NCI-H446 treated with DMSO at 0.1 percent for 48 hours (cell line): ENCODE results near the gene PDE2A.

Experiments
- DNase-seq: peaks from one replicate; lab custom pipeline; 2025; lab: John Stamatoyannopoulos, UW

The PDE2A gene

DNA sequence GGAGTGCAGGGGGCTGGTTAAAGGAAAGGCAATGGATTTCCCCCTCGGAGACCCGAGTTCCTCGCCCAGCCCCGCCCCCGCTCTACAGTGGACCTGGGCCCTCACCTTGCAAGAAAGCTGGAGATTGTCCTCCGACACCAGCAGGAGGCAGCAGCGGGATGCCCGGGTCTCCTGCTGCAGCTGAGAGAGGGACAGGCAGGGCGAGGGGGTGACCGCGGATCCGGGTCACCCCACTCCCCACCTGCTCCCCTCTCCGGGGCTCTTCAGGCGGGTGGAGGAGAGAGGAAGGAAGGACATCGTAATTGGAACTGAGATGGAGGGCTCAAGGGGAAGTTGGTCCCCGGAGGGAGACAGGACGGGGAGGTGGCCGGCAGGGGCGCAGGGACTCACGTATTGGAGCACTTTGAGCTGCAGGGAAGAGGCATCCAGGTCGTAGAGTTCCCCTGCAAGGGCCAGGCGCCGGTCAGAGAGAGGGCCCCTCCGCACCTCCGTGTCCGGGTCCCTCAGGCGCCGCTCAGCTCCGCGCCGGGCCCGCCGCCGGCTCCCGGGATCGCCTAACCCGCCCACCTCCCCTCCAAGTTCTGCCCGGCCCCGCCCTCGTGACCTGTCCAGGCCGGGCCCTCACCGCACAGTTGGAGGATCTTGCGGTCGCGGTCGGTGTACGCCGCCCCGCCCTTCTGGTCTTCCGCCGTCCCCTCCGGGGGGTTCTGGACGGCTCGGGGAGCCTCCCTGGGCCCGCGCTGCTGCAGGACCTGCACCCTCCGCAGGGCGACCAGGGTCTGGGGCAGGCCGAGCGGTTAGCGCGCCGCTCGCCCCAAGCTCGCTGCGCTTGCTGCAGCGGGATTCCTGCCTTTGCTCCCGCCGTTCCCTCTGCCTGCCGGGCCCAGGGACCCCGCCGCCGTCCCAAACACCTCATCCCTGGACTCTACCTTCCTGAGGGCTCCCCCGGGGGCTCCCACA, 84.1 kb downstream of the PDE2A start:
- DNase-seq, result no peak

DNA sequence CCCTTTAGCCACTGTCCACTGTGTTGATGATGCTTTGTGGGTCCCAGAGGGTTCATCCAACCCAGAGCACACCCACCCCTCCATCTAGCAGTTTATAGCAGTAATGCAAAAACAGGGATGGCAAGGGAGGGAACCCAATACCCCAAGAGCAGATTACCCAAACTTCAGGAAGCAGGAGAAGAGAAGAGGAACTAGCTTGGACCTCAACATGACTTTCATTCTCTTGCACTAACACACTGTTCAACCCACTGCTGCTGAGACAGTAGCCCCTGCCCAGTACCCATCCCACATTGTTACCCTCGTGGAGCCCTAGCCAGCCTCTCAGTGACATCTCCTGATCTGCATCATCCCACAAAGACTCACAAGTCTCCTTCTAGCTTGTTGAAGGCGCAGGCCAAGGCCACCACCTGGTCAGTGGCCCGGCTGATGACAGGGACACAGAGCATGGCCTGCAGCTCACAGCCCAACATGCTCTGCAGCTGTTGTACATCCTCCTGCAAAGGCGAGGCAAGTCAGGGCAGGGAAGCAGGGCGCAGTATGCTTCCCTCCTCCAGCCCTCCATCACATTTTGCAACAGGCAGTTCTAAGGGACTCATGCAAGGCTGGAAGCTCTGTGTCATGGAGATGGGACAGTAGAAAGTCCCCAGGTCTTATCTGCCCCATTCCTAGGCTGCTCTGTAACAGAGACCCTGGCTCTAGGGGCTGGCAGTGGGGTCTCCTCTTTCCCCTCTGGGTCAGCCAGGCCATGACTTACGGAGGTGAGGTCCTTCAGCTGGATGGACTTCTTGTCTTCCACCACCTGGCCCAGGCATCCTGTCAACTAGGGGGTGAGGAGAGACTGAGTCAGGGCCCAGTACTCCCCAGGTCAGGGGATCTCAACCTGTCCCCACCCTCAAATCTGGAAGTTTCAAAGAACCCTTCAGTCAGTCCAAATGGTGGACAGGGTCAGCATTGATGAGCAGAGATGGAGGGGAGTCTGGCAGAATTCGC, 85.5 kb downstream of the PDE2A start:
- DNase-seq, result no peak

GRCh38 chr11:72587696-72588095, 86.5 kb downstream of the PDE2A start:
- no peak for DNase-seq

DNA sequence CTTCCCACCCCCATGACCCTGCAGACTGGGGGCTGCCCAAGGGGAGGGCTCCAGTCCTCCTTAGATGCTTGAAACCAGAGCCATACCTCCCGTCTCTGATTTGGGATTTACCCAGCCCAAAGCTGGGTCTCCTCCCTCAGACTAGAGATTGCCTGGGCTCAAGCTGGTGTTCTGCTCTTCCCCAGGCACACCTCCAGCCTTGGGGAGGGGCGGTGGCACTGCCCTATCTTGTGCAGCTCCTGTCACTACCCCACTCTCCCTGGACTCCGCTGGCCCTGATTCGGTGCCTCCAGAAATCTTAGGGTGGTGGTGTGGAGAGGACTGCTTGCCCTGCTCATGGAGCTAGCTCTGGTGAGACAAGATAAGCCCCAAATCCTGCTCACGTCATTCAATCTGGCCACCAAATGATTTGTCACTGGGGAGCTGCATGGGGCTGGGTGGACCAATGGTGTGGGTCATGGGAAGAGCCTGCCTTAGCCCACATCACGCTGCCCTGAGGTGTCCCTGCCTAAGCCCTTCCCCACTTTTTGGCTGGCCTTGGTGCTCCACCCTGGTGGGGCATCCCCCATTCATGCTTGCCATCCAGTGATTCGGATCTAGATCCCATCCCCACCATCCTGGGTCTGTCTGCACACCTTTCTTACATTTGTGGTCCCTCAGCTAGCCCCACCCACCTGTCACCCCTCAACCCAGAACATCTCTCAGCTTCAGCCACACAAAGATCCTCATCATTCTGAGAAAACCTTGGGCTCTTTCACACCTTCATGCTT, 87.7 kb downstream of the PDE2A start:
- DNase-seq, result no peak

DNA sequence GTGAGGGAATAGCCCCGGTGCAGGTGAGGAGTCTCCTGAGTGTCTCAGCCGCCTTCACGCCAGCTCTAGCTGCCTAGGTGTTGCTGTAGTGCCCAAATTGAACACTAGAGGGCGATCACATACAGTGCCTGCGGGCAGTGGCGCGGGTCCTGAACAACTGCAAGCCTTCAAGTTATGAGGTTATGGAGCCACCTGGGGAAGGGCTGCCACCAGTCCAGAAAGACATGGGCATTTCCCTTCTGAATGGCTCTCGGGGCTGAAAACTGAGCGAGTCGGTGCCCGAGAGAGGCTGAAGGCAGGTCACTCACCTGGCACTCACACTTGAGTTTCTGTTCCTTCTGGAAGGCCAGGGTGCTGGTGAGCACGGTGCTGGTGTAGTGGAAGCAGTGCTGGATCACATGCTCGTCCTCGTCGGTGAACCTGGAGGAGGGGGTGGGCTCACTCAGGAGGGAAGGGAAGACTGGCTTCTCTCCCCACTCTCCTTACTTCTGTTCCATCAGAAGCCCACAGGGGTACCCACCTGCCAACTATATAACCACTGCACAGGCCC, 88.4 kb downstream of the PDE2A start:
- DNase-seq, result peak; percentile 47

DNA sequence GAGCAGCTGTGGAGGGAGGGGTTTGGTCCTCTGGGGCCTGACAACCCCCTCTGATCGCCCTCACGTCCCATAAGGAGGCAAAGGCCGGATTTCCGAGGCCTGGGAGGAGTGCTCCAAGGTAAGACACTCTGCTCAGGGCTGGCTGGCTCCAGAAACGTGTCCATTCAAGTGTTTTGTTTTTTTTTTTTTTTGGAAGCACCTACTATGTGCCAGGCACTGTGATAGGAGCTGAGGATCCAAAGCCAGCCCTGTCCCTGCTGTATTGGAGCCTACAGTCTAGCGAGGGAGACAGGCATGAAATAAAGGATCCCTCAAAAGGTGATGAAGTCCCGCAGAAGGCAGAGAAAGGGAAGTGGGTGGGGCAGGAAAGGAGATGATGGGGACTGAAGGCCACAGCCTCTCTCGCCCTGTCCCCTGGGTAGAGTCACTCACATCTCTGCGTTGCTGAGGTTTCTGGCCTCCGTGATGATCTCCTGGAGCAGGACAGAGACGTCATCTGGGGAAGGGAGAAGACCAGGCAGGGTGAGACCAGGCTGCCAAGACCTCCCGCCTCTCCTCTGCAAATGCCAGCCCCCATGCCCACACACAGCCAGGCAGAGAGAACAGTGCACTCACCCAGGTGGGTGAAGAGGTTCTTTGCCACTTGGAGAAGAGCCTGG, 89.2 kb downstream of the PDE2A start:
- no peak for DNase-seq

DNA sequence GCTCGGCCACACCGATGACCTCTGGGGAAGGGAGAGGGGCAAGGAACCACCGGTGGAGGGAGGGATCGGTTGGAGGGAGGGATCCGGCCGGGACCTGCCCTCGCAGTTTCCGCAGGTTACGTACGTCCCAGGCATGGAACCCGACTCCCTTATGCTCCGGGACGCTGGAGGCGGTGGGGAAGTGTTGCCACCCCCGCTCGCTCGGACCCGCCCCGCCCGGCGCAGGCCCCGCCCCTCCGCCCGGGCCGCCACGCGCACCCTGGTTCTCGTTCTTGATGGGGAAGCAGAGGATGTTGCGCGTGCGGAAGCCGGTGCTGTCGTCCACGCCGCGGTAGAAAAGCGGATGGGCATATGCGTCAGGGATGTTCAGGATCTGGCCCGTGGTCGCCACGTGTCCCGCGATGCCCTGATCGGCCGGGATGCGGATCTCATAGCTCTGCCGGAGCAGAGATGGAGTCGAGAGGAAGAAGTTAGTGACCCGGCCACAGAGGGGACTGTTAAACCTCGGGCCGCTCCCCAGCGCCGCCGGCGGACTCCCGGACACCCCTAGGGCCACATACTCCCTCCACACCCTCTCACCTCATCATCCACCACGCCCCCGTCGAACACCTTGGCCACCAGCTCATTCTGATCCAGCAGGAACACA, 89.8 kb downstream of the PDE2A start:
- DNase-seq, result no peak

- no peak for DNase-seq
Observed at GRCh38 chr11:72583616-72584292, 90.5 kb downstream of the PDE2A start.

- no peak for DNase-seq
Observed at GRCh38 chr11:72583177-72583553, 91.1 kb downstream of the PDE2A start.

GRCh38 chr11:72582206-72583176, 91.7 kb downstream of the PDE2A start:
- DNase-seq, result no peak

DNA sequence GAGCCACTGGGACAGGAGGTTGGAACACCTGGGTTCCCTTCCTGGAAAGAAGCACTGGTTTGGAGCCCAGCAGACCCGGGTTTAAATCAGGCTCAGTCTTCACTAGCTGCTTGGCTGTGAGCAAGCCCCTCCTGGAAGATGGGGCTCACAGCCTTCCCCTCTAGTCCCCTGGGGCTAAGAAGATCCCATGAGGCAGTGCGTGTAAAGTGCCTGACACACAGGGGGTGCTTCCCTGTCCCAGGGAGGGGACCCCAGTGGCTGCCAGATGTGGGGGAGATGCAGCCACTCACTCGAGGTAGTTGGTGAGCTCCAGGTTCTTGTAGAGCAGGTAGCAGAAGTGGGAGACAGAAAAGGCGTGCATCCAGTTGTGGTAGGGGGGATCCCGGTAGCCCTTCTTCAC, 93.2 kb downstream of the PDE2A start:
- no peak for DNase-seq

DNA sequence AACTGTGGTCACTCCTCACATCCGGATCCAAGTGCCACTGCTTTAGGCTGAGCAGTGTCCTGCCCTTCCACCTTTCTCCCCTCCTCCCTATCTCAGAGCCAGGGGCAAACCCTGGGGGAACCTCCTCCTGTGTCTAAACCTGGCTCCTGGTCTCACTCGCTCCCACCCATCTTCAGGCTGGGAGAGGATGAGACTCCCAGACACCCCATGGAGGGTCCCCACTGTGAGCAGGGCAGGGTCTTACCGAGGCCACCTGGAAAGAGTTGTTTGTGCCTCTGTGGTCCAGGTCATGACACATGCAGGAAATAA, 93.6 kb downstream of the PDE2A start:
- no peak for DNase-seq

DNA sequence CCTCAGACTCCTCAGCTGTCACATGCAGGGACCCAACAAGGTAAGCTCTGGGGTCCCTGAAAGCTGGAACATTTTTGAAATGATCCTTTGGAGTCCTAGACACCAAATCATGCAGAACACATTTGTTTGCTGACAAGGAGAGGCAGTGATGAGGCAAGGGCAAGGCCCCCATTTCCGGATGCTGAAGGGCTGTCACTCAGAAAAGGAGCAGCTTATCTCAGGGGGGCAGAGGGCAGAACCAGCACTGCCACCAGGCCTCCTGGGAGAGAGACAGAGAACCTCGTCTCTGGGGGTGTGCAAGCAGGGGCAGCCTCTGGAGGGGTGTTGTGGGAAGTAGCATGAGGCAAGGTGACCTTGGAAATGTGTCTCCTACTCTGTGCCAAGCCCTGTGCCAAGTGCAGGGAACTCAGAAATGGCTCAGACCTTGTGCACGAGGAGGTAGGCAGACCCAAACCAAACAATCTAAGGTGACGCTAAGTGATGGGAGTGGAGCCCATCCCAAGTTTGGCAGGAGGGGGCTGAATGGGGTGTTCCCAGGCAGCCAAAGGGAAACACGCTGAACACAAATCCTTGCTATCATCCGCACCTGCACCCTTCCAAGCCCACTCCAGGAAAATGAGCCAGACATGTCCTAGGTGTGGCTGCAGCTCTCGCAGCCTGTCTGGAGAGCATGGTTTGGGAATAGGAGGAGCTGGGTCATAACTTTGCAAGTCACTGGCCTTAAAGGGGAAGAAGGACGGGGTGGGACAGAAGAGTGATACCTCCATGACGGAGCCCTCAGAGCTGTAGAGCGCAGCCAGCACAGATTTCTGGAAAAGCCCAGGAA, 94.2 kb downstream of the PDE2A start:
- DNase-seq, result no peak

DNA sequence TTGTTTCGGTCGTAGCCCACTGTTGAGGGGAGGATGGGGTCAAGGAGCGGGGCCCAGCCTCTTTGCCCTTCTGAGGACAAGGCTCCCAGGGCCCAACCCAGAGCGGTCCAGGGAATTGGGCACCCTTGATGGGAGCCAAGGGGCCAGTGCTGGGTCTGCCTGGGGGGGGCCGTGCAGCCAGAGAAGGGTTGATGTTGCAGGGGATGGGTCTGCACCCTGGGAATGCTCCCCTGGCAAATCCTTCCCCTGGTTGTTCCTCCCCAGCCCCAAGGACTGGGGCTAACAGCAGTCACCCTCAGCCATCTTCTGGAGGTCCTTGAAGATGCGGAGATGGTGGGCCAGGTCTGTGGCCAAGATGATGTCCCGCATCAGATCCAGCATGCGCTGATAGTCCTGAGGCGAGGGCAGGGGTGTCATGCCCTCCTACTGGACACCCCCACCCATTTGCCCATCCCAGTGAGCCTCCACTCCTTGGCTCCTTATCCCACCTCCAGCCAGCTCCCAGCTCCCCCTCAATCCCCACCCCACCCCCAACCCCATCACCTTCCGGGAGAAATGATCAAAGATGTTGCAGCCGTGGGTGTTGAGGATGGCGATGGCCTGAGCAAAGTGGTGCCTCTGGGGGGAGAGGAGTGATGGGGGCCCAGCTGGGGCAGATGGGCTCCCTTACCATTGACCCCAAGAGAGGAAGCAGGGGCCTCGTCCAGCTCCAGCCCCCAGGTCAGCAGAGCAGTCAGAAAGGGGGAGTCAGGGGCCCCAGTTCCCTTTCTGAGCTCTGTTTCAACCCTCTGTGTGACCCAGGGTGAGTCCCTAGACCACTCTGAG, 95.0 kb downstream of the PDE2A start:
- DNase-seq, result no peak

DNA sequence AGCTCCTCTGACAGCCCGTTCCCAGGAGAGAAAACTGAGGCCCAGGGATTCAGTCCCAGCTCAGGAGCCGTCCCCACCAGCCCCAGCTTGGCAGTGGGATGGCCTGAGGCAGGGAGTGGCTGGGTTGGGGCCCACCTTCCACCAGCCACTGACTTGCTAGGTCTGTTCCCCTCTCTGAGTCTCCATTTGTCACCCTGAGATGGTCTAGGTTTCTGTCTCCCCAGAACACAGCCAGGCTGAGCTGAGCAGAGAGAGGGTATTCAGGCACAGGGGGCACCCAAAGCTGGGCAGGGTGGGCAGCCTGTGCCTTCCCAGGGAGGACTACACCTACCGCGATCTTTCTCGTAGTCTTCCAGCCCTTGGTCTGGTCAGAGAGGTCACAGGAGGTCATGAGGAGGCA, 95.7 kb downstream of the PDE2A start:
- no peak for DNase-seq

GRCh38 chr11:72578051-72578450, 96.2 kb downstream of the PDE2A start:
- no peak for DNase-seq

GRCh38 chr11:72577271-72577721, 96.9 kb downstream of the PDE2A start:
- no peak for DNase-seq
